ENCODE data around the gene UQCR10.

DNA sequence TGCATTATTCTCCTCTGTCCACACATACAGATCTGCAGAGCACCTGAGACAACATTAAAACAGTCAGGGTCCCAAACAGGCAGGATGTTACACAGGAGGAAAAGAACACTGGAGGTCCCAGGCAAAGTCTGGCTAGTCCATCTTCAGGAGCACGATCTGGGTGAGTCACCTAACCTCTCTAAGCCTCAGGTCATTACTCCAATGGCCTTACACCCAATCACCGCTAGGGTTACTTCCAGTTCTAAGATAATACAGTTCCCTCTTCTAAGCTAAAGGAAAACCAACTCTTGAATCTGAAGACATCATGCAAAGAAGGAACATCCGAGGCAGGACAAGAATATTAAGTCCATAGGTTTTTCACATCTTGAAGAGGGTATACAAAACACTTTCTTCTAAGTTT, 46.4 kb downstream of the UQCR10 start:
- TF ChIP-seq ZFP3 (CRISPR knock-in tag; IDR thresholded peaks at IDR 0.05) (no peak), ISL1 (CRISPR knock-in tag; IDR thresholded peaks at IDR 0.05) (no peak), PPARA (CRISPR knock-in tag; IDR thresholded peaks at IDR 0.05; ENCODE audit: borderline replicate concordance) (no peak)

Measured in SK-N-SH treated with all-trans-retinoic acid at 6 μM for 48 hours (cell line).